HepG2 (cell line): ENCODE results near the gene WNT3. TPM values are rescaled to one million over a fixed set of nuclear protein-coding genes. Genes with fewer than 3 reads are reported as not detected.

ENCODE experiments used
- ATAC-seq: fragments of 200-7000 bp; cut with Tn5 transposase; 3 replicates; pipeline ENCODE4 v1.9.1; 2020; ENCODE audit warnings: mild to moderate bottlenecking, moderate library complexity
- BruUV-seq: library from RNA; stranded (reverse); fragments of 400-500 nt; replicated peaks from 2 replicates; lab custom pipeline; 2021; lab: Mats Ljungman, UMichigan
- CTCF ChIA-PET: fragments of 300-600 bp; formaldehyde crosslinking; extraction: SDS; loops from one replicate; lab custom pipeline; 2021; ENCODE audit warnings: low total read pairs, inconsistent platforms, low intra/inter-chr PET ratio; lab: Yijun Ruan, JAX
- POLR2A ChIA-PET: fragments of 350-600 bp; sonication (Branson Sonifier 250); formaldehyde crosslinking; loops from one replicate; lab custom pipeline; 2020; ENCODE audit warnings: antibody characterized with exemption, inconsistent platforms; lab: Yijun Ruan, JAX
- DNase-seq: peaks from one replicate; pipeline ENCODE4 v3.0.0-alpha.2; 2015; ENCODE audit warnings: low spot score
- FAIRE-seq: peaks from 3 replicates; lab custom pipeline; 2011; peaks lifted over from hg19 to GRCh38; lab: Jason Lieb, UNC
- H2AFZ ChIP-seq: one replicate; pipeline ENCODE4 v1.6.1; 2011; ENCODE audit warnings: low read length, inconsistent platforms
- H3K27ac ChIP-seq: fragments of 300-600 bp; 3 replicates; pipeline ENCODE4 v1.8.0; 2011; ENCODE audit warnings: mixed run types, mild to moderate bottlenecking, mixed read lengths, low read length, inconsistent platforms; ENCODE audit not compliant: insufficient read depth; ENCODE audit errors: extremely low read length
- H3K27me3 ChIP-seq, 2 experiments: fragments of 200-600 bp in 1 of 2; 2 replicates in 1 of 2; 3 replicates in 1 of 2; pipeline versions ENCODE4 v1.6.0 to v1.8.0; 2011; ENCODE audit warnings: low read length in 2 of 2, mild to moderate bottlenecking in 2 of 2, moderate library complexity in 2 of 2, inconsistent platforms in 1 of 2; ENCODE audit not compliant: insufficient read depth in 2 of 2, control insufficient read depth in 1 of 2
- H3K36me3 ChIP-seq, 2 experiments: fragments of 200-600 bp in 1 of 2; replicated peaks in 1 of 2; 2 replicates in 1 of 2; 3 replicates in 1 of 2; pipeline versions ENCODE4 v1.5.1 to v1.8.0; 2011; ENCODE audit warnings: low read length in 2 of 2, inconsistent platforms in 1 of 2; ENCODE audit not compliant: insufficient read depth in 2 of 2, control insufficient read depth in 1 of 2
- H3K4me1 ChIP-seq: 2 replicates; pipeline ENCODE4 v1.5.1; 2012; ENCODE audit warnings: low read length, inconsistent platforms; ENCODE audit not compliant: insufficient read depth
- H3K4me2 ChIP-seq: 2 replicates; pipeline ENCODE4 v1.6.0; 2011; ENCODE audit warnings: low read depth, low read length, inconsistent platforms
- H3K4me3 ChIP-seq, 3 experiments: fragments of 200-600 bp in 1 of 3; sonication (generic), shearing (Covaris generic) in 1 of 3; replicated peaks in 1 of 3; 2 replicates each; pipeline ENCODE4 v1.5.1; 2011 to 2016; ENCODE audit warnings: low read length in 3 of 3, inconsistent platforms in 2 of 3, low read depth in 2 of 3, mild to moderate bottlenecking in 2 of 3, control low read depth in 1 of 3, mixed read lengths in 1 of 3; ENCODE audit not compliant: insufficient read depth in 1 of 3
- H3K79me2 ChIP-seq: one replicate; pipeline ENCODE4 v1.6.1; 2011; ENCODE audit warnings: low read length, inconsistent platforms; ENCODE audit not compliant: insufficient read depth
- H3K9ac ChIP-seq: 2 replicates; pipeline ENCODE4 v1.6.0; 2011; ENCODE audit warnings: mild to moderate bottlenecking, low read depth, low read length, inconsistent platforms; ENCODE audit not compliant: insufficient read depth
- H3K9me3 ChIP-seq: 2 replicates; pipeline ENCODE4 v1.5.1; 2012; ENCODE audit warnings: mild to moderate bottlenecking, low read length
- H4K20me1 ChIP-seq: 2 replicates; pipeline ENCODE4 v1.6.0; 2011; ENCODE audit warnings: inconsistent platforms, mild to moderate bottlenecking, low read length, moderate library complexity; ENCODE audit not compliant: insufficient read depth
- HBP1 ChIP-seq: IDR thresholded peaks from 2 replicates; pipeline ENCODE4 v1.6.1; 2016; ENCODE audit warnings: low read depth, control low read depth
- HHEX ChIP-seq: IDR thresholded peaks from 2 replicates; pipeline ENCODE4 v1.6.1; 2016; ENCODE audit warnings: control low read depth
- IRF1 ChIP-seq: sonication (generic); formaldehyde crosslinking; IDR thresholded peaks from 2 replicates; pipeline ENCODE4 v1.4.0; 2020; ENCODE audit warnings: low read depth, mild to moderate bottlenecking, missing genetic modification reagents
- REST ChIP-seq, 2 experiments: IDR thresholded peaks; 2 replicates each; pipeline ENCODE4 v1.6.1; 2011 to 2012; ENCODE audit warnings: low read length in 2 of 2, borderline replicate concordance in 1 of 2, low read depth in 1 of 2, mild to moderate bottlenecking in 1 of 2, moderate library complexity in 1 of 2
- SIN3B ChIP-seq: fragments of 150-350 bp; IDR thresholded peaks from 2 replicates; pipeline ENCODE4 v1.6.1; 2014; ENCODE audit warnings: low read length
- STAT5B ChIP-seq: sonication (generic); formaldehyde crosslinking; IDR thresholded peaks from 2 replicates; pipeline ENCODE4 v1.4.0; 2020; ENCODE audit warnings: missing genetic modification reagents
- ZBTB34 ChIP-seq: sonication (generic); formaldehyde crosslinking; IDR thresholded peaks from 2 replicates; pipeline ENCODE4 v1.8.0; 2022; ENCODE audit warnings: mild to moderate bottlenecking, missing genetic modification reagents
- ZEB1 ChIP-seq: IDR thresholded peaks from 2 replicates; pipeline ENCODE4 v1.6.1; 2012; ENCODE audit warnings: mild to moderate bottlenecking, low read depth, inconsistent platforms; ENCODE audit not compliant: insufficient replicate concordance
- ZNF343 ChIP-seq: sonication (generic); formaldehyde crosslinking; IDR thresholded peaks from 2 replicates; pipeline ENCODE4 v1.4.0; 2020; ENCODE audit warnings: mild to moderate bottlenecking, missing genetic modification reagents
- ZNF431 ChIP-seq: sonication (generic); formaldehyde crosslinking; IDR thresholded peaks from 2 replicates; pipeline ENCODE4 v1.9.0; 2022; ENCODE audit warnings: missing genetic modification reagents, low read depth, mild to moderate bottlenecking, borderline replicate concordance
- ZNF891 ChIP-seq: sonication (generic); formaldehyde crosslinking; IDR thresholded peaks from 2 replicates; pipeline ENCODE4 v1.5.0; 2020; ENCODE audit warnings: mild to moderate bottlenecking, missing genetic modification reagents
- WGBS: methylation state at CpG from one replicate; pipeline ENCODE4 v1.1.6; 2017; ENCODE audit warnings: low lambda C conversion rate; 5-methylcytosine and 5-hydroxymethylcytosine counted together
- in situ Hi-C: cut with HindIII; loops from 2 replicates; pipeline ENCODE4 v1.10.0; 2017; ENCODE audit warnings: low pct_unique_long_range_greater_than_20kb; ENCODE audit not compliant: extremely low pct_ligation_motif_present
- intact Hi-C: fragments of 100-400 bp; cut with micrococcal nuclease; formaldehyde crosslinking; loops from one replicate; pipeline ENCODE4 v1.10.0; 2022; ENCODE audit not compliant: unreplicated experiment
- polyA plus RNA-seq, 8 experiments: library from polyadenylated mRNA; depleted of rRNA in 3 of 8; stranded (reverse) in 7 of 8; unstranded in 1 of 8; fragments of >200 nt; fragmentation: Illumina TruSeq in 4 of 8; extraction: Trizol in 4 of 8; gene quantifications; 2 replicates each; pipeline versions ENCODE4 v1.2.1 to v1.2.3, GENCODE V29; 2011 to 2016; ENCODE audit warnings: low read depth in 4 of 8, missing spikeins in 1 of 8, mixed read lengths in 1 of 8; ENCODE audit not compliant: insufficient read depth in 1 of 8
- total RNA-seq, 5 experiments: library from RNA; depleted of rRNA; stranded (reverse); fragments of >200 nt; fragmentation: Illumina TruSeq; extraction: Trizol; gene quantifications; 2 replicates each; pipeline ENCODE4 v1.2.3, GENCODE V29; 2016; ENCODE audit warnings: low read depth in 1 of 5

Gene WNT3
- total and polyA plus RNA-seq, 2 of the 13 experiments (the other 11 are each of a cell fraction or from before 2014, with no cell fraction given) = 8.5 to 10.3 TPM

GRCh38 chr17:46788300-46788699 lies 30.2 kb downstream of the WNT3 start:
- H3K4me2 ChIP-seq = no peak overlapping the region
- ATAC-seq (no peak), FAIRE-seq (no peak), DNase-seq (no peak)
- in situ Hi-C loops = loop anchor here (10.0 kb wide), 1 partner anchor 53 kb away; no protein-coding TSS in a partner anchor
- H3K4me3 ChIP-seq = no peak overlapping the region
- H4K20me1 ChIP-seq = no peaks in the 10 kb centered on the region
- no peak overlapping the region for H2AFZ ChIP-seq
- H3K27me3 ChIP-seq = peaks cover 3 to 54% of the 10 kb centered on the region in 2 experiments; a peak in 4 of 5 replicates
- POLR2A ChIA-PET = no interaction called here
- H3K4me1 ChIP-seq = peaks cover 16% of the 10 kb centered on the region
- H3K27ac ChIP-seq = no peak overlapping the region
- H3K9me3 ChIP-seq = no peaks in the 10 kb centered on the region
- H3K36me3 ChIP-seq = no peaks in the 10 kb centered on the region
- BruUV-seq = no TSS peak
- H3K9ac ChIP-seq = no peak overlapping the region
- no peaks in the 10 kb centered on the region for H3K79me2 ChIP-seq
- no peak for TF ChIP-seq HBP1 (CRISPR knock-in tag)
- no peak for TF ChIP-seq HHEX
- no peak for TF ChIP-seq STAT5B (CRISPR knock-in tag)
- TF ChIP-seq ZNF431 = no peak
- TF ChIP-seq ZEB1 = no peak
- no peak for TF ChIP-seq ZNF343 (CRISPR knock-in tag)
- no peak for TF ChIP-seq ZNF891 (CRISPR knock-in tag)
- intact Hi-C loops = no loop called here
- CTCF ChIA-PET = no interaction called here
- WGBS = 24% methylated on average over 5 of the region's 5 CpGs

GRCh38 chr17:46787478-46787877 lies 31.0 kb downstream of the WNT3 start:
- FAIRE-seq = no peak
- intact Hi-C loops = no loop called here
- TF ChIP-seq IRF1 = no peak
- no peak for TF ChIP-seq ZBTB34 (CRISPR knock-in tag)
- TF ChIP-seq SIN3B = no peak
- TF ChIP-seq REST (IDR thresholded peaks at IDR 0.05; ENCODE audit: borderline replicate concordance in 1 of 2, low read depth in 1 of 2, low read length in 2 of 2) = no peak

More at GRCh38 chr17:46787478-46787877, 31.0 kb downstream of the WNT3 start:
- Histone ChIP-seq H2AFZ (no peak overlapping the region), H4K20me1 (no peaks in the 10 kb centered on the region), H3K36me3 (no peaks in the 10 kb centered on the region), H3K4me1 (peaks cover 24% of the 10 kb centered on the region), H3K9me3 (no peaks in the 10 kb centered on the region), H3K4me3 (no peak overlapping the region), H3K4me2 (no peak overlapping the region), H3K27me3 (peaks cover 3 to 48% of the 10 kb centered on the region in 2 experiments; a peak in 4 of 5 replicates), H3K79me2 (no peaks in the 10 kb centered on the region), H3K27ac (no peak overlapping the region), H3K9ac (no peak overlapping the region)
- DNase-seq (no peak), ATAC-seq (no peak)
- POLR2A ChIA-PET = no interaction called here
- in situ Hi-C loops = loop anchor here (10.0 kb wide), 1 partner anchor 53 kb away; no protein-coding TSS in a partner anchor
- WGBS = 59% methylated on average over 13 of the region's 13 CpGs
- BruUV-seq = no TSS peak
- CTCF ChIA-PET = no interaction called here
